ENCODE measurements around the gene IL34.

- TF ChIP-seq ESRRG (CRISPR knock-in tag; IDR thresholded peaks at IDR 0.05) = no peak
- no peak for TF ChIP-seq CSDC2 (CRISPR knock-in tag; IDR thresholded peaks at IDR 0.05)
- TF ChIP-seq ISL1 (CRISPR knock-in tag; IDR thresholded peaks at IDR 0.05) = no peak
- no peak for TF ChIP-seq TSHZ2 (CRISPR knock-in tag; IDR thresholded peaks at IDR 0.05)
- no peak for TF ChIP-seq RARB (CRISPR knock-in tag; IDR thresholded peaks at IDR 0.05)
- no peak for TF ChIP-seq SNAI2 (CRISPR knock-in tag; IDR thresholded peaks at IDR 0.05)
- no peak for TF ChIP-seq GLIS3 (CRISPR knock-in tag; IDR thresholded peaks at IDR 0.05)
- no peak for TF ChIP-seq ZFP30 (CRISPR knock-in tag; IDR thresholded peaks at IDR 0.05)
- no peak for TF ChIP-seq ZNF70 (CRISPR knock-in tag; IDR thresholded peaks at IDR 0.05)
Observed at GRCh38 chr16:70709942-70710341, 63.6 kb downstream of the IL34 start.

Measured in SK-N-SH treated with all-trans-retinoic acid at 6 μM for 48 hours (cell line).